Measurements from ENCODE around the gene STT3B.

- TF ChIP-seq CTCF (IDR thresholded peaks at IDR 0.05), result no peak
- TF ChIP-seq POLR2A (IDR thresholded peaks at IDR 0.05), result no peak
Measured at GRCh38 chr3:31620656-31621055, 87.9 kb downstream of the STT3B start.

All from right lobe of liver (tissue), 4 donors.